ENCODE data around the gene SLC35F5. TPM values are rescaled to one million over a fixed set of nuclear protein-coding genes. Genes with fewer than 3 reads are reported as not detected.
A peak's percentile ranks its signal among the peaks of the same experiment; 100 is the strongest.

SLC35F5 gene
- total and polyA plus RNA-seq, 2 experiments from 2014 or later = 10.9 to 30.5 TPM

- peak; percentile 38 for DNase-seq (ENCODE audit: low spot score)
- H3K79me2 ChIP-seq (replicated peaks; ENCODE audit: insufficient read depth) = no peaks in the 10 kb centered on the region
- H4K20me1 ChIP-seq (replicated peaks; ENCODE audit: insufficient read depth) = no peaks in the 10 kb centered on the region
- no peak for TF ChIP-seq POLR2AphosphoS5 (IDR thresholded peaks at IDR 0.05; ENCODE audit: low read depth)
- TF ChIP-seq CREB1 (CRISPR knock-in tag; IDR thresholded peaks at IDR 0.05; ENCODE audit: low read depth) = no peak
- no peak for TF ChIP-seq NANOG (IDR thresholded peaks at IDR 0.05; ENCODE audit: borderline replicate concordance)
- no peak for TF ChIP-seq ZNF331 (CRISPR knock-in tag; IDR thresholded peaks at IDR 0.05; ENCODE audit: low read depth)
- TF ChIP-seq REST (IDR thresholded peaks at IDR 0.05; ENCODE audit: unreplicated experiment) = no peak
- TF ChIP-seq EZH2 (IDR thresholded peaks at IDR 0.05; ENCODE audit: low read depth, unreplicated experiment) = no peak
- H3K36me3 Mint-ChIP-seq (ENCODE audit: low read depth) = peaks cover 30% of the 10 kb centered on the region
- no peak overlapping the region for H3K4me3 Mint-ChIP-seq
- no peak overlapping the region for H2AFZ ChIP-seq
- no peaks in the 10 kb centered on the region; the same call in 1 of the 2 replicates for H3K36me3 ChIP-seq (ENCODE audit: insufficient read depth)
- no peaks in the 10 kb centered on the region for H3K4me1 ChIP-seq (ENCODE audit: insufficient read depth)
- peaks cover 11% of the 10 kb centered on the region for H3K4me1 Mint-ChIP-seq
- no peak for ATAC-seq
- H3K9me3 Mint-ChIP-seq = peaks cover 42% of the 10 kb centered on the region
- H3K27me3 ChIP-seq (ENCODE audit: insufficient read depth) = no peaks in the 10 kb centered on the region
- no peaks in the 10 kb centered on the region for H3F3A ChIP-seq (replicated peaks; ENCODE audit: low read depth)
- H3K27ac ChIP-seq (ENCODE audit: low read depth) = no peak overlapping the region
- H3K27ac Mint-ChIP-seq = no peak overlapping the region
- no peaks in the 10 kb centered on the region for H3K9me2 ChIP-seq (ENCODE audit: insufficient read depth)
- H3K4me3 ChIP-seq = no peak overlapping the region
- H3K27me3 Mint-ChIP-seq (ENCODE audit: insufficient read depth, low read depth, poor library complexity) = no peaks in the 10 kb centered on the region
- no peak overlapping the region for H3K4me2 ChIP-seq
Observed at GRCh38 chr2:113762377-113763118, 6.1 kb upstream of the SLC35F5 start.

- Histone ChIP-seq H3K4me3 (no peak overlapping the region), H3K27me3 (ENCODE audit: insufficient read depth) (peaks cover under 1% of the 10 kb centered on the region; the same call in 1 of the 2 replicates), H3F3A (replicated peaks; ENCODE audit: low read depth) (no peaks in the 10 kb centered on the region), H2AFZ (no peak overlapping the region), H3K4me1 (ENCODE audit: insufficient read depth) (no peaks in the 10 kb centered on the region; the same call in 1 of the 2 replicates), H3K9me2 (ENCODE audit: insufficient read depth) (no peaks in the 10 kb centered on the region), H4K20me1 (replicated peaks; ENCODE audit: insufficient read depth) (no peaks in the 10 kb centered on the region), H3K27ac (ENCODE audit: low read depth) (no peak overlapping the region), H3K4me2 (no peak overlapping the region), H3K36me3 (ENCODE audit: insufficient read depth) (no peaks in the 10 kb centered on the region; the same call in 1 of the 2 replicates), H3K79me2 (replicated peaks; ENCODE audit: insufficient read depth) (peaks cover 5% of the 10 kb centered on the region)
- Mint-ChIP-seq H3K27ac (no peak overlapping the region), H3K36me3 (ENCODE audit: low read depth) (peaks cover 27% of the 10 kb centered on the region), H3K27me3 (ENCODE audit: insufficient read depth, low read depth, poor library complexity) (peaks cover 4% of the 10 kb centered on the region), H3K9me3 (peaks cover 38% of the 10 kb centered on the region), H3K4me1 (peaks cover 12% of the 10 kb centered on the region), H3K4me3 (no peak overlapping the region)
- DNase-seq (ENCODE audit: low spot score) = no peak
- no peak for ATAC-seq
- TF ChIP-seq ZNF114 (CRISPR knock-in tag; IDR thresholded peaks at IDR 0.05) (no peak), CREB1 (CRISPR knock-in tag; IDR thresholded peaks at IDR 0.05; ENCODE audit: low read depth) (no peak), REST (IDR thresholded peaks at IDR 0.05; ENCODE audit: unreplicated experiment) (no peak), JUNB (IDR thresholded peaks at IDR 0.05; ENCODE audit: unreplicated experiment) (no peak), STAT1 (IDR thresholded peaks at IDR 0.05; ENCODE audit: unreplicated experiment) (no peak)
Observed at GRCh38 chr2:113760400-113760799, 4.0 kb upstream of the SLC35F5 start.

Data from GM23338 (cell line).